ENCODE results near the gene ATOH7.
"Not testable (repeated sequence)": the region's sequence is repeated elsewhere in the genome, so short reads cannot be mapped to it uniquely, and the experiment has no call there.

ATOH7 gene

DNA sequence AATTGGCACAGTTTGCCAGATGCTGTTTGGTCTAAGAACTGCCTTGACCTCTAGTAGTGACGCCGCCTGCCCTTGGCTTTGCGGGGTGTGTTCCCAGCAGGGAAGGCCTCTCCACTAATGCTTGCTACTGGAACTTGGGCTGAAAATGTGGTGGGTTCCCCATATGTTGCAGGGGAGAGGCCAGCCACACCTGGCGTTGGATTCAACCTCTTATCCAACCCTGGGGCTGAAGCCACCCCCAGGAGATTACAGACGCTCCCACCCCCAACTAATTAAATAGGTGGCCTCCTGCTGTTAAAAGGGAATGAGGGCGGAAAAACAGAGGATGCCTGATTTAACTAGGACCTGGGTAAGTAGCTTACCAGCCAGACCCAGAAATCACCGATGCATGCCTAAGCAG lies 19.2 kb upstream of the ATOH7 start:
- Mint-ChIP-seq H3K27ac (peak overlapping the region in 1 of 2 donors; percentile 38), H3K36me3 (ENCODE audit: insufficient read depth) (peaks cover 3% of the 10 kb centered on the region), H3K4me3 (no peak overlapping the region), H3K4me1 (ENCODE audit: low read depth in 2 of 2) (no peaks in the 10 kb centered on the region), H3K27me3 (peaks cover 0 to 26% of the 10 kb centered on the region in 2 donors), H3K9me3 (no peaks in the 10 kb centered on the region)
- DNase-seq (no peak), ATAC-seq (replicated peaks) (no peak)

DNA sequence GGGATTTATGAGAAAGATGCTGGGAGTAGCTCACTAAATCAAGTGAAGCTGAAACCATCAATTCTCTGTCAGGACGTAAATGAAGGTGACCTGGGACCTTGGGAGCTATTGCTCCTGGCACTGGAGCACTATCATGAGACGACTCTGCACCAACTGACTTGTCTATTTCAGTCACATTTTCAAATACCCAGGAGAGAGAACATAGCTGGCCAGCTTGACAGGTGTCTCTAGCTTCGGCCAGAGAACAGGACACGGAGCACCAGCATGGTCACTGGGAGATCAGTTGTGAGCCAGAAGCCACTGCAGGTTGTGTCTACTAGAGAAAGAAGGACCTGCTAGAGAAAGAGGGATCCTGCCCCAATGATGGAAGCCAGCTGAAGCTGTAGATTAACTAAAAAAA lies 17.4 kb upstream of the ATOH7 start:
- Mint-ChIP-seq H3K27me3 (peaks cover 0 to 19% of the 10 kb centered on the region in 2 donors), H3K27ac (no peak overlapping the region), H3K4me1 (ENCODE audit: low read depth in 2 of 2) (no peaks in the 10 kb centered on the region), H3K36me3 (ENCODE audit: insufficient read depth) (peaks cover 3% of the 10 kb centered on the region), H3K9me3 (no peaks in the 10 kb centered on the region), H3K4me3 (no peak overlapping the region)
- no peak for DNase-seq
- ATAC-seq (replicated peaks) = no peak

DNA sequence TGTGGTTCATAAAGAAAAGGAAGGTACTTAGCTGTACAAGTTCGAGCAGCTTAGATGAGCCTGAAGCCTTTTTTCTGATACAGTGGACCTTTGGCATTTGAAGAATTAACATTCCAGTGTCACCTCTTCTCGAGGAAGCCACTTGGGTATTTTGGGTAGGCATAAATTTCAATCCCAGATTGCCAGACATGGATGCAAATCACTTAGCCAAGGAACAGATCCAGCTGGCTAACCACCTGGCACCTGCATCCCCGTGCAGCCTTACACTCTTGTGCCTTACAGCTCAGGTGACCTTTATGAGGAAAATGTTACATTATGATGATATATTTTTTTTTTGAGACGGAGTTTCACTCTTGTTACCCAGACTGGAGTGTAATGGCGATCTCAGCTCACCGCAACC lies 16.0 kb upstream of the ATOH7 start:
- ATAC-seq (replicated peaks) (no peak), DNase-seq (no peak)
- Mint-ChIP-seq H3K27ac (no peak overlapping the region), H3K27me3 (peaks cover 6 to 19% of the 10 kb centered on the region in 2 donors), H3K4me1 (ENCODE audit: low read depth in 2 of 2) (no peaks in the 10 kb centered on the region), H3K9me3 (no peaks in the 10 kb centered on the region), H3K4me3 (no peak overlapping the region), H3K36me3 (ENCODE audit: insufficient read depth) (peaks cover 3% of the 10 kb centered on the region)

DNA sequence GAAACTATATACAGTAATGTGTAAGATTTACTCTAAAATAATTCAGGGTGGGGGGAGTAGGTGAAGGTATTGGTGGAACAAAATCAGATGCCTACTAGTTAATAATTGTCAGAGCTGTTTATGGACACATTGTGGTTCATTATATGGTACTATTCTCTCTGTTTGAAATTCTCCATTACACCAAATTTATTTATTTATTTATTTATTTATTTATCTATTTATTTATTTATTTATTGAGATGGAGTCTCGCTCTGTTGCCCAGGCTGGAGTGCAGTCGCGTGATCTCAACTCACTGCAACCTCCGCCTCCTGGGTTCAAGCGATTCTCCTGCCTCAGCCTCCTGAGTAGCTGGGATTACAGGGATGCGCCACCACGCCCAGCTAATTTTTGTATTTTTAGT lies 14.5 kb upstream of the ATOH7 start:
- not testable (repeated sequence) for H3K4me3 Mint-ChIP-seq; H3K4me1 Mint-ChIP-seq (ENCODE audit: low read depth in 2 of 2)

DNA sequence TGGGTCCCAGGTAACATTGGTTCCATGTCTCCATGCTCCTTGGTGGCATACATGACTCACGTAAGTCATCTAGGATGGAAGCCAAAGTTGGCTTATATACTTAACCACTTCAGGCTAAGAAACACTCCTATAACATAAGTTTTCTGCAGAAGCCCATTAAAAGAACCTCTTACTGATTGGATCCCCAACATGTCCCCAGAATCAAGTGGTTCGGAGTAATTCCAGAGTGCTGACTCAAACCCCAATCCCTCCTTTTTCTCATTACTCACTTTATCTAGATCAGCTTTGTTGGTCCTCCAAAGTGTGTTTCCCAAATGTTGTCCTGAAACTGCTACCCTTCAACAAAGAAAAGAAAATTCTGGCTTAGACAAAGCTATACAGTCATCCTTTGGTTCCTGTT lies 10.1 kb upstream of the ATOH7 start:
- no peaks in the 10 kb centered on the region for H3K36me3 Mint-ChIP-seq (ENCODE audit: insufficient read depth)
- H3K27ac Mint-ChIP-seq = no peak overlapping the region
- H3K4me3 Mint-ChIP-seq = no peak overlapping the region
- no peak for DNase-seq
- no peaks in the 10 kb centered on the region for H3K4me1 Mint-ChIP-seq (ENCODE audit: low read depth in 2 of 2)
- ATAC-seq (replicated peaks) = no peak
- no peaks in the 10 kb centered on the region for H3K9me3 Mint-ChIP-seq
- H3K27me3 Mint-ChIP-seq = peaks cover 14 to 21% of the 10 kb centered on the region in 2 donors

More for the DNA sequence above, 14.5 kb upstream of the ATOH7 start:
- H3K36me3 Mint-ChIP-seq (ENCODE audit: insufficient read depth); H3K9me3 Mint-ChIP-seq; H3K27ac Mint-ChIP-seq; ATAC-seq (replicated peaks); DNase-seq: not testable (repeated sequence)
- peaks cover 13 to 28% of the 10 kb centered on the region in 2 donors for H3K27me3 Mint-ChIP-seq

DNA sequence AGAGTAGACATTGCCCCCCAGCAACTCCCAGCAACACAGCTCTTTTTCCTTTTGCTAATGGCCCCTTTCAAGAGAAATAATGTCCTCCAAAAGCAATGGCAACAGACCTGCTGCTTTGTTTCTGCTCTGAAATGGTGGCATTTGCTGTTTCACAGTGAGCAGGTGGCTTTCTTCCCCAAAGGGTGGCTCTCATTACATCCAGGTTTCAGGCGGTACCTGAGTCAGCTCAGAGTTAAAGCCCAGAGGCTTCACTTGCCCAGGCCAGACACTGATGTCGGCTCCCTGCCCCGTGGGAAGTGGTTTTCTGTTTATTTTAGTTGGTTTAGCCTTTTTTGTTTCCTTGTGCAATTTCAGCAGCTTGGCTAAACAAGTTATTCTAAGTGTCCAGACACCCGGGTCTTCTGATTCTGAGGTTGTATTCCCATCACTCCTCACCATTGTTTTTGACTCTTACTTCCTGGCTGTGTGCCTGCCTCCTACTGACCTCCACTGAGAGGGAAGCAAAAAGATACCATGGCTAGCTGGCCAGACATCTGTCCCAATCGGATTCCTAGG lies 7.8 kb upstream of the ATOH7 start:
- H3K9me3 Mint-ChIP-seq = no peaks in the 10 kb centered on the region
- ATAC-seq (replicated peaks) (no peak), DNase-seq (no peak)
- H3K4me1 Mint-ChIP-seq (ENCODE audit: low read depth in 2 of 2) = no peaks in the 10 kb centered on the region
- H3K27ac Mint-ChIP-seq = no peak overlapping the region
- no peak overlapping the region for H3K4me3 Mint-ChIP-seq
- no peaks in the 10 kb centered on the region for H3K36me3 Mint-ChIP-seq (ENCODE audit: insufficient read depth)
- peaks cover 14% of the 10 kb centered on the region in 2 donors for H3K27me3 Mint-ChIP-seq

DNA sequence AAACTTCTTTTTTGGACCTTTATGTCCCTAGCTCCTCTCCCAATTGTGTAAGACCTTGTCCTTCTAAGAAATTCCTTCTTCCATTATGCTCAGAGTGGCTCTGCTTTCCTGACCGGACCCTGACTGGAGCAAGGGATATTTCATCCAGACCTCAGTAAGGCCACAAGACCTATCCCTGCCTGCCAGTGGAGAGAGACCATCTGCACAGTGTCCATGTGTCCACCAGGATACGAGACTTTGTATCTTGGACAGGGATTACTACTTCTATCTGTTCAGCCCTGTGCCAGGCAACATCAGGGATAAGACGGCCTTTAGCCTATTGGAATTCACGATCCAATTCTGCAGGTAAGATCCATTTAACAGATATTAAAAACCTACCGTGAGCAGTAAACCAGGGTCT lies 7.2 kb upstream of the ATOH7 start:
- Mint-ChIP-seq H3K9me3 (no peaks in the 10 kb centered on the region), H3K36me3 (ENCODE audit: insufficient read depth) (no peaks in the 10 kb centered on the region), H3K27ac (no peak overlapping the region), H3K4me3 (no peak overlapping the region), H3K27me3 (peaks cover 14% of the 10 kb centered on the region in 2 donors), H3K4me1 (ENCODE audit: low read depth in 2 of 2) (no peaks in the 10 kb centered on the region)
- ATAC-seq (replicated peaks) (no peak), DNase-seq (no peak)

DNA sequence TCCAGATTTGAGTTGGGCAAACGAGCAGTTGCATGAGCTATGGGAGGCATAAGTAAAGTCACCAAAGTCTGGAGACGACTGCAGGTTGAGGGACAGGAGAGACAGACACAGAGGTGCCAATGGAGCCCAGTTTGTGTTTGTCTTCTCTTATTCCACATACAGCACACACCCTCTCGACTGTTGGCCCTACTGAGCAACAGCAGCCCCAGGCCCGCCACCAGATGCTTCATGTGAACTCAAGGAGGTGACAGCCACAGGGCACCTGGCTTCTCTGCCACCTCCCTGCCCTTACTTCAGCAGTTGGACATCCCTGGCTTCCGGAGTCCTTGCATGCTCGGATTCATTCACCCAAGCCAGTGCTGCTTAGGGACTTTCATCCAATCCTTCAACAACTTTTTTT lies 6.5 kb upstream of the ATOH7 start:
- Mint-ChIP-seq H3K27me3 (peaks cover 16 to 21% of the 10 kb centered on the region in 2 donors), H3K9me3 (no peaks in the 10 kb centered on the region), H3K4me3 (no peak overlapping the region), H3K4me1 (ENCODE audit: low read depth in 2 of 2) (no peaks in the 10 kb centered on the region), H3K27ac (no peak overlapping the region), H3K36me3 (ENCODE audit: insufficient read depth) (no peaks in the 10 kb centered on the region)
- ATAC-seq (replicated peaks) = no peak
- no peak for DNase-seq

DNA sequence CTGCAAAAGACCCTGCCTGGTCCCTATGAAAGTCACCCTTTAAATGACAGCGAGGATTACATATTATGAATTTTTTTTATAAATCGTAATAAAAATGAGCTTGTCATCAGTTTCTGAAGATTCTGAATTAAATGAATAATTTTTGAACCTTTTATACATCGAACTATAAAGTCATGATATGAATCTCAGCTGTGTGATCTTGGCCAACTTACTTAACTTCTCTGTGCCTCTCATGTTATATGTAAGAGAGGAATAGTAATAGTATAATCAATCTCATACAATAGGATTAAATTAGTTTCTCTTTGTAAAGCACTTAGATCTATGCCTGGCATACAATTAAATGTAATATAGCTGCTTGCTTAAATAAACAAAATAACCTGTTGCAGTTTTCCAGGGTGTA lies 5.3 kb upstream of the ATOH7 start:
- ATAC-seq (replicated peaks) (no peak), DNase-seq (no peak)
- Mint-ChIP-seq H3K27me3 (peaks cover 25 to 30% of the 10 kb centered on the region in 2 donors), H3K9me3 (no peaks in the 10 kb centered on the region), H3K27ac (no peak overlapping the region), H3K4me3 (no peak overlapping the region), H3K36me3 (ENCODE audit: insufficient read depth) (no peaks in the 10 kb centered on the region), H3K4me1 (ENCODE audit: low read depth in 2 of 2) (no peaks in the 10 kb centered on the region)

DNA sequence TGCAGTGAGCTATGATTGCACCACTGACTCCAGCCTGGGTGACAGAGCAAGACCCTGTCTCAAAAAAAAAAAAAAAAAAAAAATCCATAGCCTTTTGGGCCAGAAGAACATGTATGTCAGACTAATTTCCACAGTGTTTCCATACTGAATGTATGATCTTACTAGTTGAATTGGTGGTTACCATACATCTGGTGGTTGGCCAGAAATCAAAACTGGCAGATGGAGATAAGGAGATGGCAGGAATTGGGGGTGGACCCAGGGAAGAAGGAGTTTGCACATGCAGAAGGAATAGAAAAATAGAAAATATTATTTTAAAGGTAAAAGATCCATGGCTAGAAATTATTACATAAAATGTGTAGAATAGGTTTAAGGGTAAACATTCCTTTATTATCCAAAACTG lies 3.7 kb upstream of the ATOH7 start:
- Mint-ChIP-seq H3K27ac (no peak overlapping the region), H3K36me3 (ENCODE audit: insufficient read depth) (no peaks in the 10 kb centered on the region), H3K4me3 (no peak overlapping the region), H3K4me1 (ENCODE audit: low read depth in 2 of 2) (peaks cover 3 to 4% of the 10 kb centered on the region in 2 donors), H3K9me3 (no peaks in the 10 kb centered on the region), H3K27me3 (peaks cover 29 to 33% of the 10 kb centered on the region in 2 donors)
- DNase-seq (no peak), ATAC-seq (replicated peaks) (no peak)

DNA sequence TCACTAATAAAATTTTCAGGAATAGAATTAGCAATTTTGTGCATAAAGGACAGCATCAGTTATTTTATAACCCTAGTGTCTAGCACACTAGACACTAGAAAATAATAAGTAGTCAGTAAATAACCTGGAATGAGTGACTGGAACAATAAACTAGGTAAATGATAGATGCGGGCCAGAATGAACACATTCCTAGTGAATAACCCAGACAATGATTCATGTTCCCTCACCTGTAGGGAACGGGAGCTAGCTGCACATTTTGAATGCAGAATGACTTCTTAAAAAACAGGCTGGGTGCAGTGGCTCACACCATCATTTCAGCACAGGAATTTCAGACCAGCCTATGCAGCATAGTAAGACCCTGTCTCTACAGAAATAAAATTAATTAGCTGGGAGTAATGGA lies 3.2 kb upstream of the ATOH7 start:
- Mint-ChIP-seq H3K9me3 (no peaks in the 10 kb centered on the region), H3K27me3 (peaks cover 30 to 36% of the 10 kb centered on the region in 2 donors), H3K27ac (no peak overlapping the region), H3K4me1 (ENCODE audit: low read depth in 2 of 2) (peaks cover 3 to 4% of the 10 kb centered on the region in 2 donors), H3K4me3 (no peak overlapping the region), H3K36me3 (ENCODE audit: insufficient read depth) (no peaks in the 10 kb centered on the region)
- ATAC-seq (replicated peaks) = no peak
- no peak for DNase-seq

DNA sequence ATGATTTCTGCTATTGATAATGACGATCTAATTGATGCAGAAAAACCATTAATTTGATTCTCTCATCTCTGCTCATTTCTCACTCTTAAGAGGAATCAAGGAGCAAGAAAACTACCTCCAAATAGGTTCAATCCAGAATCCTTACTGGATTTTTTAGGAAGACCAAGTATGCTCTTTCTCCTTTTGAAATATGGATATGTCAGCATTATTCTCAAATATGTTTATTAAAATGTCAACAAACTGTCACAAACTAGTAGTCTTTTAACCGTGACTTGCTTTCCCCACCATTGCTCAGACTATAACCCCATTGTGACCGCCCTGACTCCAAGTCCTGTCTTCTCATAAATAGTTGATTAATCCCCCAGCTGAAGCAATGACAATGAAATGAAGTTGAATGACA lies 1.1 kb upstream of the ATOH7 start:
- Mint-ChIP-seq H3K4me3 (no peak overlapping the region), H3K4me1 (ENCODE audit: low read depth in 2 of 2) (peaks cover 3 to 4% of the 10 kb centered on the region in 2 donors), H3K27ac (no peak overlapping the region), H3K9me3 (no peaks in the 10 kb centered on the region), H3K27me3 (peaks cover 43 to 55% of the 10 kb centered on the region in 2 donors), H3K36me3 (ENCODE audit: insufficient read depth) (no peaks in the 10 kb centered on the region)
- DNase-seq (no peak), ATAC-seq (replicated peaks) (no peak)

DNA sequence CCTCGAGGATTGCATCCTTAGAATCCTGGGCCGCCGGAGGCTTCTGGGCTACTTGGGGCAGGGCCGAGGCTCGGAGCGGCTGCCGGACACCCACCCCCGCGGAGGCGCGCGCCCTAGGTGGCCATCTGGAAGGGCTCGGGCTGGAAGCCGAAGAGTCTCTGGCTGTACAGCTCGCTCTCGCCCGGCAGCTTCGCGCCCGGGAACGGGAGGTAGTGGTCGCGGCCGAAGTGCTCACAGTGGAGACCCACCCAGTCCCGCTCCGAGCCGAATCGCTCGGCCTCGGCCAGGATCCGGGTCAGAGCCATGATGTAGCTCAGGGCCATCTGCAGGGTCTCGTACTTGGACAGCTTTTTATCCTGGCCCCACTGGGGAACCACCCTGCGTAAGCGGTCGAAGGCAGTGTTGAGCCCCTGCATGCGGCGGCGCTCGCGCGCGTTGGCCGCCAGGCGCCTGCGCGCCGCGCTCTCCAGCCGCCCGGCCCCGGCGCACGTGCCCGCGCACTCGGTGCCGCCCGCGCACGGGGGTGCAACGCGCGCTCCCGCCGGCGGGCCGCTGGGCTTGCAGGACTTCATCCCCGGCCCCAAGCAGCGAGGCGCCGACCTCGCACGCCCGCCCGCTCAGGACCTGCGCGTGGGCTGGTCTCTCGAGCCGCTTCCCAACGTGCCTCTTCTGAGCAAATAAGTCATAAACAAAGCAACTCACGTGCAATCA lies 652 bp downstream of the ATOH7 start:
- Mint-ChIP-seq H3K9me3 (no peaks in the 10 kb centered on the region), H3K4me3 (peak overlapping the region; percentile 55 to 74), H3K27ac (no peak overlapping the region), H3K27me3 (peaks cover 54 to 68% of the 10 kb centered on the region in 2 donors), H3K36me3 (ENCODE audit: insufficient read depth) (no peaks in the 10 kb centered on the region), H3K4me1 (ENCODE audit: low read depth in 2 of 2) (peaks cover 3 to 4% of the 10 kb centered on the region in 2 donors)
- peak; percentile 49 for ATAC-seq (replicated peaks)
- no peak for DNase-seq

DNA sequence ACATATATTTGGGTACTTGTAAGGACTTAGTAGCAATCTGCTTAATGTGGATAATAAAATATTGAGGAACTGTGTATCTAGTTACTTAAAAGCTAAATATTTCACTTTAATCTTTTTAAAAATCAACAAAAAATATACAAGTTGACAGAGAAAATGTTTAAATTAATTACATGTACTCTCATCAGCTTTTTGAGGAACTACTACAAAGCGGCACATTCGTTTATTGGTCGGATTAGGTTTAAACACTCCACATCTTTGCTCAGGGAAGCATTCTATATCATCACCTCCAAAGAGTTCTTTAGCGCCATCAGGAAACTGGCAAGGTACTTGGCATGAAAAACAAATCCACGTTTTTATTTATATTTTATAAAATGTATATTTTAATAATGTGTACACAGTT lies 1.6 kb downstream of the ATOH7 start:
- no peaks in the 10 kb centered on the region for H3K9me3 Mint-ChIP-seq
- ATAC-seq (replicated peaks) (no peak), DNase-seq (no peak)
- H3K4me1 Mint-ChIP-seq (ENCODE audit: low read depth in 2 of 2) = peaks cover 3 to 4% of the 10 kb centered on the region in 2 donors
- peaks cover 54 to 68% of the 10 kb centered on the region in 2 donors for H3K27me3 Mint-ChIP-seq
- H3K36me3 Mint-ChIP-seq (ENCODE audit: insufficient read depth) = no peaks in the 10 kb centered on the region
- peak overlapping the region in 1 of 2 donors; percentile 74 for H3K4me3 Mint-ChIP-seq
- H3K27ac Mint-ChIP-seq = no peak overlapping the region
